ENCODE measurements around the gene EDIL3.

- TF ChIP-seq CTCF (IDR thresholded peaks at IDR 0.05) (no peak), POLR2AphosphoS5 (IDR thresholded peaks at IDR 0.05) (no peak), POLR2A (IDR thresholded peaks at IDR 0.05) (no peak)
Measured at GRCh38 chr5:84204772-84205171, 179.9 kb downstream of the EDIL3 start.

Measured in upper lobe of left lung (tissue), 4 donors.